Type B pancreatic cell (in vitro differentiated cells): ENCODE data around the gene USP38. TPM values are rescaled to one million over a fixed set of nuclear protein-coding genes. Genes with fewer than 3 reads are reported as not detected.

Experiments used
- DNase-seq: peaks from one replicate; pipeline ENCODE4 v3.0.0; 2021; ENCODE audit warnings: mixed read lengths; ENCODE audit not compliant: unreplicated experiment; ENCODE audit errors: extremely low spot score
- H3K27ac Mint-ChIP-seq: 2 replicates; pipeline ENCODE4 v1.8.0; 2021; ENCODE audit warnings: mild to moderate bottlenecking, mixed read lengths
- H3K27me3 Mint-ChIP-seq: 2 replicates; pipeline ENCODE4 v1.8.0; 2021; ENCODE audit warnings: mixed read lengths
- H3K36me3 Mint-ChIP-seq: 2 replicates; pipeline ENCODE4 v1.8.0; 2021; ENCODE audit warnings: mixed read lengths
- H3K4me1 Mint-ChIP-seq: one replicate; pipeline ENCODE4 v1.8.0; 2021; ENCODE audit warnings: mixed read lengths; ENCODE audit not compliant: unreplicated experiment
- H3K4me3 Mint-ChIP-seq: 2 replicates; pipeline ENCODE4 v1.8.0; 2021; ENCODE audit warnings: mild to moderate bottlenecking, mixed read lengths
- H3K9me3 Mint-ChIP-seq: 2 replicates; pipeline ENCODE4 v1.8.0; 2021; ENCODE audit warnings: mixed read lengths
- CTCF ChIP-seq: fragments of 200-600 bp; sonication (generic); conservative IDR thresholded peaks from 2 replicates; pipeline ENCODE4 v1.5.0; 2021; ENCODE audit warnings: antibody characterized with exemption, mild to moderate bottlenecking
- total RNA-seq: library from RNA; stranded (reverse); gene quantifications from 2 replicates; pipeline ENCODE4 v1.2.1, GENCODE V29; 2021; ENCODE audit warnings: low replicate concordance

USP38 gene
- total RNA-seq, 1 donor from 2014 or later, result 21.9 TPM

DNA sequence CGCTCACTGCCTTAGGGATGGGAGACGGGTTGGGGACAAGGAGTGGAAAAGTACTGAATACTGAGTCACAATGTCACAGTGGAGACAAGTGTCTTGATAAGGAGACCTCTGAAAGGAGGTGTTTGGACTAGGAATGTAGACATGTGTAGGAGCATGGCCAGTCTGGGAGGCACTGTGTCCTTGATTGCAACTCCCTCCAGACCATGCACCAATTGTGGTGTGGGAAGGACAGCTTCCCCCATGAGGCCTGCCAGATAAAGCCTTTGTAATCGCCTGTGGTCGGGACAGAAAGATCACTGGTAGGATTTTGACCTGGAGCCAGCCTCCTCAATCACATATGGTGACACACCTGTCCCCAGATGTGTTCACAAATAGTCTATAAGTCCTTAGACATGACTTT, 64.1 kb downstream of the USP38 start:
- DNase-seq, result no peak
- H3K36me3 Mint-ChIP-seq, result no peaks in the 10 kb centered on the region
- no peak for TF ChIP-seq CTCF
- H3K27me3 Mint-ChIP-seq, result no peaks in the 10 kb centered on the region
- no peak overlapping the region for H3K4me3 Mint-ChIP-seq
- no peak overlapping the region for H3K27ac Mint-ChIP-seq
- no peaks in the 10 kb centered on the region for H3K4me1 Mint-ChIP-seq
- peaks cover 4% of the 10 kb centered on the region for H3K9me3 Mint-ChIP-seq

GRCh38 chr4:143250617-143251016, 65.9 kb downstream of the USP38 start:
- Mint-ChIP-seq H3K4me1 (no peaks in the 10 kb centered on the region), H3K27me3 (no peaks in the 10 kb centered on the region), H3K4me3 (no peak overlapping the region), H3K9me3 (peaks cover 2% of the 10 kb centered on the region), H3K27ac (no peak overlapping the region), H3K36me3 (no peaks in the 10 kb centered on the region)
- TF ChIP-seq CTCF, result no peak
- no peak for DNase-seq

- H3K27me3 Mint-ChIP-seq, result no peaks in the 10 kb centered on the region
- H3K4me1 Mint-ChIP-seq, result no peaks in the 10 kb centered on the region
- no peaks in the 10 kb centered on the region for H3K36me3 Mint-ChIP-seq
- H3K9me3 Mint-ChIP-seq, result no peaks in the 10 kb centered on the region
- no peak for TF ChIP-seq CTCF
- no peak for DNase-seq
- no peak overlapping the region for H3K27ac Mint-ChIP-seq
- no peak overlapping the region for H3K4me3 Mint-ChIP-seq
Observed at GRCh38 chr4:143251348-143251747, 66.6 kb downstream of the USP38 start.

DNA sequence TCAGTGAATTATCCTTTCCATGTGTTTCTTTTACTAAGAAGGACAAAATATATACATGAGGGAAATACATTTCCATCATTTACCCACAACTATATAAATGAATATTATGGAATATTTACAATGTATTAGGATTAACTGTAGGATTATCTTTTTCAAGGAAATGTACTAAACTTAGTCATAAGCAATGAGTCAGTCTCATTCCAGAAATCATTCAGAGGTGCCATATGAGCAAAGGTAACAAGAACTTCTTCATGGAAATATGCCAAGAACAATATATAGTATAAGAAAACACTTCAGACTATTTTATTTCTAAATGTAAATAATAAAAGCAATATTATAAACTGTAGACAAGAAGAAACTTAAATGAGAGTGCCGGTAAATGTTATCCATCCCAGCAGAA, 67.1 kb downstream of the USP38 start:
- Mint-ChIP-seq H3K4me1 (no peaks in the 10 kb centered on the region), H3K27ac (no peak overlapping the region), H3K36me3 (no peaks in the 10 kb centered on the region), H3K4me3 (no peak overlapping the region), H3K27me3 (no peaks in the 10 kb centered on the region), H3K9me3 (no peaks in the 10 kb centered on the region)
- no peak for DNase-seq
- TF ChIP-seq CTCF, result no peak

- no peaks in the 10 kb centered on the region for H3K27me3 Mint-ChIP-seq
- no peak for DNase-seq
- H3K4me1 Mint-ChIP-seq, result no peaks in the 10 kb centered on the region
- no peak overlapping the region for H3K27ac Mint-ChIP-seq
- no peaks in the 10 kb centered on the region for H3K9me3 Mint-ChIP-seq
- H3K4me3 Mint-ChIP-seq, result no peak overlapping the region
- H3K36me3 Mint-ChIP-seq, result no peaks in the 10 kb centered on the region
- no peak for TF ChIP-seq CTCF
Observed at GRCh38 chr4:143252478-143252877, 67.8 kb downstream of the USP38 start.

- Mint-ChIP-seq H3K9me3 (no peaks in the 10 kb centered on the region), H3K4me1 (no peaks in the 10 kb centered on the region), H3K27me3 (no peaks in the 10 kb centered on the region), H3K36me3 (no peaks in the 10 kb centered on the region), H3K4me3 (no peak overlapping the region), H3K27ac (no peak overlapping the region)
- TF ChIP-seq CTCF, result no peak
- DNase-seq, result no peak
Observed at GRCh38 chr4:143253166-143253565, 68.4 kb downstream of the USP38 start.
